Measurements from ENCODE around the gene FCHSD1.

The FCHSD1 gene

DNA sequence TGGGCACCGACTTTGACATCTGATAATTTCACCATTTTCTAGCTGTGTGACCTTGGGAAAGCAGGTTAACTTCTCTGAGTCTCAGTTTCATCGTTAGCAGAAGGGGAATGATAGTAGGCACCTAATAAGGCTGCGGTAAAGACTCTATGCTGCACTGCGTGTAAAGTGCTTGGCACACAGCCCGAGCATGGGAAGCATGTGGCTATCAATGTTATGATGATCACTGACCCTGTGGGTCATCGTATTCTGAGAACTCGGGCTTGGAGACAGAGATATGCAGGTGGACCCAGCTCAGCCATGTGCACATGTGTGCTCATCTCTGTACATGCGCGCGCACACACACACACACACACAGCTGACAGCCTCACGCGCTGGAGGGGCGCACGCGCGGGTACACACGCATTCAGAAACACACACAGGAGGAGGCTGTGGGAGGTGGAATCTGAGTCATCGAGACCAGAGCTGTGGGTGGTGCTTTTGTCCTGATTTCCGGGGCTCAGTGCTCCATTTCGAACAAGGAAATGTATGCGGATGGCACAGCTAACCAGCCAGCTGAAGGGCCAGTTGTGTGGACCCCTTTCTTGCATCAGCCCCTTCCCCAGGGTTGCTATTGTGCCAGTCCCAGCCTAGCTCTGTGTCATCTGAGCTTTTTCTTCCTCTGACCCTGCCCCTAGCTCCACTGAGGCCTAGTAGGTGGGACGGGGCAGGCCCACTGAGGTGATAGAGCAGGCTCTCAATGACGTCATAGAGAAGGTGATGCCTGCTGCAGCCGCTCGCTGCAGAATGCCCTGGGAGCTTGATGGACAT lies 41.9 kb upstream of the FCHSD1 start:
- Histone ChIP-seq H3K27me3 (replicated peaks) (peaks cover under 1% of the 10 kb centered on the region), H3K36me3 (replicated peaks) (no peaks in the 10 kb centered on the region), H3K4me3 (ENCODE audit: low read depth, low read length) (no peak overlapping the region), H3K27ac (no peak overlapping the region)
- DNase-seq = no peak
- TF ChIP-seq, protein P1, sequence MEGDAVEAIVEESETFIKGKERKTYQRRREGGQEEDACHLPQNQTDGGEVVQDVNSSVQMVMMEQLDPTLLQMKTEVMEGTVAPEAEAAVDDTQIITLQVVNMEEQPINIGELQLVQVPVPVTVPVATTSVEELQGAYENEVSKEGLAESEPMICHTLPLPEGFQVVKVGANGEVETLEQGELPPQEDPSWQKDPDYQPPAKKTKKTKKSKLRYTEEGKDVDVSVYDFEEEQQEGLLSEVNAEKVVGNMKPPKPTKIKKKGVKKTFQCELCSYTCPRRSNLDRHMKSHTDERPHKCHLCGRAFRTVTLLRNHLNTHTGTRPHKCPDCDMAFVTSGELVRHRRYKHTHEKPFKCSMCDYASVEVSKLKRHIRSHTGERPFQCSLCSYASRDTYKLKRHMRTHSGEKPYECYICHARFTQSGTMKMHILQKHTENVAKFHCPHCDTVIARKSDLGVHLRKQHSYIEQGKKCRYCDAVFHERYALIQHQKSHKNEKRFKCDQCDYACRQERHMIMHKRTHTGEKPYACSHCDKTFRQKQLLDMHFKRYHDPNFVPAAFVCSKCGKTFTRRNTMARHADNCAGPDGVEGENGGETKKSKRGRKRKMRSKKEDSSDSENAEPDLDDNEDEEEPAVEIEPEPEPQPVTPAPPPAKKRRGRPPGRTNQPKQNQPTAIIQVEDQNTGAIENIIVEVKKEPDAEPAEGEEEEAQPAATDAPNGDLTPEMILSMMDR (IDR thresholded peaks at IDR 0.05; ENCODE audit: low read depth, low read length, missing control alignments) = no peak
- in situ Hi-C loops (cut with HindIII; ENCODE audit: low pct_ligation_motif_present, low sequenced_read_pairs) = no loop called here

DNA sequence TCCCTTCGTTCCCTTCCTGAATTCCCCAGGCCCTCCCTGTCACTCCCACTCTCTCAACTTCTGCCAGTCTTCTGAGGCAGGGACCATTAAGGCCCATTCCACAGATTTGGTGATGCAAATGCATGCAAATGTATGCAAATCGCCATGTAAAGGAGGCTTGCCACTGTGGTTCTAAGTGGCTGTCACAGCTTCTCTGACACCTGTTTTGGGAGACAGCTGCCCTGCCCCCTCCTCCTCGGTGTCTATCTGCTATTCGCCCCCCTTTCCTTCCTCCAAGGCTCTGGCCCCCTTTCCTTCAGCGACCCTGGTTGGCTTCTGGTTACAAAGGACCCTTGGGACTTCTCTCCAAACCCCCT lies 41.3 kb upstream of the FCHSD1 start:
- in situ Hi-C loops (cut with HindIII; ENCODE audit: low pct_ligation_motif_present, low sequenced_read_pairs) = no loop called here
- DNase-seq = no peak
- Histone ChIP-seq H3K36me3 (replicated peaks) (no peaks in the 10 kb centered on the region), H3K27me3 (replicated peaks) (no peaks in the 10 kb centered on the region), H3K4me3 (ENCODE audit: low read depth, low read length) (peak overlapping the region; percentile 46), H3K27ac (no peak overlapping the region)
- TF ChIP-seq, protein P1 (IDR thresholded peaks at IDR 0.05; ENCODE audit: low read depth, low read length, missing control alignments) = no peak

DNA sequence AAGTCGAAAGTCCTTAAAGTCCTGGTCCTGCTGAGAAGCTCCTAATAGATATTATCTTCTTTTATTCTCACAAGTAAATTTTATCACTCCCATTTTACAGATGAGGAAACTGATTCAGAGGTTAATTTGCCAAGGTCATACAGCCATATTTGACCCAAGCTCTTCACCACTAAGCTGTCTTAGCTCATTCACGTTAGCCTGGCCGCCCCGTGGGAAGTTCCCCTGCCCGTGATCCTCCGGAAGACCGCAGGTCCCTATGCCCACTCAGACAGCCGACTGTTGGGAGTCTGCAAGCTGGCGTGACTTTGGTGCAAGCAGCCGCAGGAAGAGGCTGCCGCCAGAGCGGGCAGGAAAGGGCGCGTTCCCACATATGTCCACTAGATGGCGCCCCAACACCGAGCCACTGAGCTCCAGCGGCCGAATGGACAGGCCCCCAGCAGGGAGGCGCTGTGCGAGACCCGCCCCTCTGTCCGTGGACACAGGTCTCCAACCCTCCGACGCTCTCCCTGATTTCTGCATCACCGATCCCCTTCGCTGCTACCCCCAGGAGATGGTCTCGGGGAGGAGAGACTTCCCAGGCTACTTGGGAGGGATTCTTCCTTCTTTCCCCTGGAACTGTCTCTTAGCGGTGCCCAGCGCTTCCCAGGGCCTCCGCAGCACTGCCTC lies 40.8 kb upstream of the FCHSD1 start:
- Histone ChIP-seq H3K36me3 (replicated peaks) (no peaks in the 10 kb centered on the region), H3K27ac (no peak overlapping the region), H3K27me3 (replicated peaks) (no peaks in the 10 kb centered on the region), H3K4me3 (ENCODE audit: low read depth, low read length) (peak overlapping the region; percentile 46)
- peak; percentile 71 for DNase-seq
- TF ChIP-seq, protein P1 (IDR thresholded peaks at IDR 0.05; ENCODE audit: low read depth, low read length, missing control alignments) = peak; percentile 95
- in situ Hi-C loops (cut with HindIII; ENCODE audit: low pct_ligation_motif_present, low sequenced_read_pairs) = no loop called here

DNA sequence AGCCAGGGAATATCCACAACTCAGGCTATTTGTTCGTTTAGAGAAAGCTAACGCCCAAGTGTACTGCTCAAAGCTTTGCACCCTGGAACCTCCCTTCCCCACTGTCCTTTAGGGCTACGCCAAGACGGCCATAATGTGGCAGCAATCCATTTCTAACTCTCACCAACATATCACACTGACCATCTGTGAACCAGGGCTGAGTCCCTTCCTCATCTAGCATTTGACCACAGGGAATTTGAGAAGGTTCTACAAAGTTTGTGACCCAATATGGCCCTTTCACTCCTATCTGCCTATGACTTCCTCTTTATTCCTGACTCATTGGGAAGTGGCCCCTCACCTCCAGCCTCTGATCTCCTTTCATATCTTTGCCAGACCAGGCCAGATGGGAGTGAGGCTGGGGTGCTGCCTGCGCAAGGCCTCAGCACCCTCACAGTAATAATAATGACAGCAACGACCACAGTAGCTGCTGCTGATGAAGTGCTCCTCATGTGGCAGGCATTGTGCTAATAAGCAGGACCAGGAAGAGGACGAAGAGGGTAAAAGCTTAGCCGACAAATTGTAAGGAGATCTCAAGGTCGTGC lies 40.2 kb upstream of the FCHSD1 start:
- TF ChIP-seq, protein P1 (IDR thresholded peaks at IDR 0.05; ENCODE audit: low read depth, low read length, missing control alignments) = no peak
- DNase-seq = no peak
- Histone ChIP-seq H3K4me3 (ENCODE audit: low read depth, low read length) (no peak overlapping the region), H3K27me3 (replicated peaks) (no peaks in the 10 kb centered on the region), H3K27ac (no peak overlapping the region), H3K36me3 (replicated peaks) (no peaks in the 10 kb centered on the region)
- in situ Hi-C loops (cut with HindIII; ENCODE audit: low pct_ligation_motif_present, low sequenced_read_pairs) = no loop called here

DNA sequence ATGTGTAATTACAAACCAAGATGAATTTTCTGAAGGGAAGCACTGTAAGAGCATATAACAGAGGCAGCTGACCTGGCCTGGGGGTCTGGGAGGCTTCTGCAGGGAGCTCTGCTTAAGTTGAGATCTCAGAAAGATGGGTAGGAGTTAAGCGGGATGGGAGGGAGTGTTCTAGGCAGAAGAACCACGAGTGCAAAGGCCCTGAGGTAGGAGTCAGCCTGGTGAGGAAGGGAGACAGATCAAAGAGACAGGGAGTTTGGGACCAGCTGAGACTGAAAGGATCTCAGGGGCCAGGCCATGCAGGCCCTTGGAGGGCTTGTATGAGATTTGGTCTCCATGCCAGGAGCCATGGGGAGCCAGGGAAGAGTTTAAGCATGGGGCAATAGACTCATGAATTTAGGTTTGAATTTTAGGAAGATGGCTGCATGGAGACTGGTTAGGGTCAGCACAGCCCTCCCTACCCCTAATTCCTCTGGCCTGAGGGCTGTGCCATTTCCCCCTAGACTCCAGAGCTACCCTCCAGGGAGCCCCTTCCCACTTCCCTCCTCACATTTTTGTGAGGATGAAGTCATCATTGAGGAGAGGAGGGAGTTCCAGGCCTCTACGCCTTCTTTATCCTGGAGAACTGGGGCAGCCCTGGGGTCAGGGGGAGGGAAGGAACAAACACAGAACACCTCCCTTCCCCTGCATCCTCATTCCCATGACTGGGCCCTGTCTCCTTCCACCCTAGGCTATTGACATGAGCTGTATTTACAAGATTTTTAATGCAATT lies 35.6 kb upstream of the FCHSD1 start:
- no peaks in the 10 kb centered on the region for H3K36me3 ChIP-seq (replicated peaks)
- in situ Hi-C loops (cut with HindIII; ENCODE audit: low pct_ligation_motif_present, low sequenced_read_pairs) = no loop called here
- no peak overlapping the region for H3K4me3 ChIP-seq (ENCODE audit: low read depth, low read length)
- H3K27me3 ChIP-seq (replicated peaks) = no peaks in the 10 kb centered on the region
- DNase-seq = no peak
- TF ChIP-seq, protein P1 (IDR thresholded peaks at IDR 0.05; ENCODE audit: low read depth, low read length, missing control alignments) = no peak
- no peak overlapping the region for H3K27ac ChIP-seq
